Liver (tissue), 9 donors: ENCODE data around the gene UIMC1. TPM values are rescaled to one million over a fixed set of nuclear protein-coding genes. Genes with fewer than 3 reads are reported as not detected.

Experiments
- DNase-seq: peaks from one replicate; pipeline ENCODE4 v3.0.0-alpha.2; 2017; ENCODE audit warnings: low spot score
- H3K27ac ChIP-seq, 2 donors: one replicate each; pipeline ENCODE4 v1.7.0; 2013; ENCODE audit warnings: inconsistent platforms in 2 of 2, low read length in 2 of 2, control low read depth in 1 of 2, low read depth in 1 of 2, mild to moderate bottlenecking in 1 of 2
- H3K27me3 ChIP-seq, 4 donors: one replicate each; pipeline versions ENCODE4 v1.6.1 to v1.7.0; 2013; ENCODE audit warnings: low read length in 3 of 4, inconsistent platforms in 1 of 4, mild to moderate bottlenecking in 1 of 4, moderate library complexity in 1 of 4; ENCODE audit not compliant: control insufficient read depth in 4 of 4, insufficient read depth in 4 of 4
- H3K36me3 ChIP-seq, 4 donors: one replicate each; pipeline versions ENCODE4 v1.6.1 to v1.7.0; 2013; ENCODE audit warnings: low read length in 3 of 4, mild to moderate bottlenecking in 3 of 4, low read depth in 1 of 4, moderate library complexity in 1 of 4; ENCODE audit not compliant: control insufficient read depth in 4 of 4, insufficient read depth in 3 of 4
- H3K4me1 ChIP-seq, 4 donors: one replicate each; pipeline versions ENCODE4 v1.6.1 to v1.7.0; 2013; ENCODE audit warnings: low read length in 3 of 4, mild to moderate bottlenecking in 3 of 4, moderate library complexity in 1 of 4; ENCODE audit not compliant: control insufficient read depth in 4 of 4, insufficient read depth in 4 of 4
- H3K4me3 ChIP-seq, 3 donors: one replicate each; pipeline versions ENCODE4 v1.6.1 to v1.7.0; 2013; ENCODE audit warnings: low read length in 3 of 3, control low read depth in 1 of 3, low read depth in 1 of 3, mild to moderate bottlenecking in 1 of 3
- H3K9ac ChIP-seq, 2 donors: one replicate each; pipeline ENCODE4 v1.7.0; 2013; ENCODE audit warnings: low read length in 2 of 2, mild to moderate bottlenecking in 2 of 2, moderate library complexity in 2 of 2, control low read depth in 1 of 2, low read depth in 1 of 2
- H3K9me3 ChIP-seq, 4 donors: one replicate each; pipeline versions ENCODE4 v1.6.1 to v1.7.0; 2013; ENCODE audit warnings: low read length in 3 of 4; ENCODE audit not compliant: control insufficient read depth in 4 of 4
- EGR1 ChIP-seq, 2 donors: IDR thresholded peaks; 2 replicates each; pipeline ENCODE4 v1.6.1; 2016 to 2018; ENCODE audit warnings: antibody characterized with exemption in 2 of 2, low read depth in 2 of 2
- FOXA1 ChIP-seq: IDR thresholded peaks from 2 replicates; pipeline ENCODE4 v1.6.1; 2016; ENCODE audit warnings: antibody characterized with exemption
- FOXA2 ChIP-seq: IDR thresholded peaks from 2 replicates; pipeline ENCODE4 v1.6.1; 2016; ENCODE audit warnings: antibody characterized with exemption
- GABPA ChIP-seq, 2 donors: IDR thresholded peaks in 1 of 2; conservative IDR thresholded peaks in 1 of 2; 2 replicates each; pipeline ENCODE4 v1.6.1; 2016; ENCODE audit warnings: antibody characterized with exemption in 2 of 2, mild to moderate bottlenecking in 1 of 2, moderate library complexity in 1 of 2
- HNF4A ChIP-seq, 2 donors: conservative IDR thresholded peaks; 2 replicates each; pipeline ENCODE4 v1.6.1; 2016; ENCODE audit warnings: antibody characterized with exemption in 2 of 2, mild to moderate bottlenecking in 2 of 2
- HNF4G ChIP-seq: IDR thresholded peaks from 2 replicates; pipeline ENCODE4 v1.6.1; 2016; ENCODE audit warnings: antibody characterized with exemption
- JUND ChIP-seq, 2 donors: IDR thresholded peaks; 2 replicates each; pipeline ENCODE4 v1.6.1; 2016; ENCODE audit warnings: antibody characterized with exemption in 2 of 2
- NR2F2 ChIP-seq: IDR thresholded peaks from 2 replicates; pipeline ENCODE4 v1.6.1; 2016; ENCODE audit warnings: antibody characterized with exemption
- RAD21 ChIP-seq, 2 donors: IDR thresholded peaks; 2 replicates each; pipeline ENCODE4 v1.6.1; 2016; ENCODE audit warnings: antibody characterized with exemption in 2 of 2, mild to moderate bottlenecking in 2 of 2
- RXRA ChIP-seq, 2 donors: IDR thresholded peaks; 2 replicates each; pipeline ENCODE4 v1.6.1; 2017 to 2018; ENCODE audit warnings: antibody characterized with exemption in 2 of 2, mild to moderate bottlenecking in 1 of 2
- SP1 ChIP-seq: IDR thresholded peaks from 2 replicates; pipeline ENCODE4 v1.6.1; 2018; ENCODE audit warnings: antibody characterized with exemption, mild to moderate bottlenecking
- TAF1 ChIP-seq: conservative IDR thresholded peaks from 2 replicates; pipeline ENCODE4 v1.6.1; 2016; ENCODE audit warnings: antibody characterized with exemption, mild to moderate bottlenecking
- YY1 ChIP-seq: IDR thresholded peaks from 2 replicates; pipeline ENCODE4 v1.6.1; 2016; ENCODE audit warnings: antibody characterized with exemption, mild to moderate bottlenecking
- ZBTB33 ChIP-seq: IDR thresholded peaks from 2 replicates; pipeline ENCODE4 v1.6.1; 2016; ENCODE audit warnings: antibody characterized with exemption
- WGBS: extraction: QIAGEN DNeasy Blood & Tissue Kit; methylation state at CpG from one replicate; pipeline ENCODE4 v1.1.7; 2013; 5-methylcytosine and 5-hydroxymethylcytosine counted together
- polyA plus RNA-seq, 2 donors: library from polyadenylated mRNA; stranded (reverse) in 1 of 2; unstranded in 1 of 2; fragments of 200-250 nt in 1 of 2; fragments of >200 nt in 1 of 2; fragmentation: Nextera tagmentation in 1 of 2; extraction: Ambion mirVana in 1 of 2; gene quantifications; one replicate each; pipeline versions ENCODE4 v1.2.1 to v1.2.3, GENCODE V29; 2013 to 2015
- total RNA-seq, 2 donors: library from RNA; depleted of rRNA; stranded (reverse); fragments of >200 nt; gene quantifications; one replicate each; pipeline ENCODE4 v1.2.3, GENCODE V29; 2014
- TF ChIP-seq, protein P1 (sequence below): IDR thresholded peaks from 2 replicates; pipeline ENCODE4 v1.6.1; 2016; ENCODE audit warnings: antibody characterized with exemption, mild to moderate bottlenecking
- TF ChIP-seq, protein P2 (sequence below): IDR thresholded peaks from 2 replicates; pipeline ENCODE4 v1.6.1; 2016; ENCODE audit warnings: antibody characterized with exemption
- donor health status: healthy.
- donor health status: healthy.
- donor health status: healthy.
- donor health status: healthy.
- donor health status: healthy.

Gene UIMC1
- total and polyA plus RNA-seq, 4 donors, result 5.9 to 26.0 (median 11.7) TPM

DNA sequence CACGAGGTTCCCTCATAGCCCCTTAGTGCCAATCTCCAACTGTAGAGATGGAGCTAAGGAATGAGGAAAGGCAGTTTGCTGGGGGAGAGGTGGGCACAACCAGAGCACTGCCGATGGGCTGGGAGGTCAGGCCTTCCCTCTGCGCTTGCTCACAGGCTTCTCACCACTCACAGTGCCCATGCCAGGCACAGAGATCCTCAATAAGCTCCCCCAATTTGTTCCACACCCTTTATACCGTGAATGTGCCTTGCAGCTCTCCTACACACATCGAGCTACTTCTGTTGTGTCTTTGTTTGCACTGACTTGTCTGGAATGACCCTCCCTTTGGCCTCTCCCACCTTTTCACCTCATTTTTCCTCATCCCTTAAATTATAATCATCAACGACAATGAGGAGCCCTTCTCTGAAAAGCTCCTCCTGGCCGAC, 105.8 kb downstream of the UIMC1 start (continued):
- TF ChIP-seq GABPA (IDR thresholded peaks at IDR 0.05 in 1 of 2, conservative IDR thresholded peaks at IDR 0.05 in 1 of 2) (no peak), ZBTB33 (no peak), HNF4A (conservative IDR thresholded peaks at IDR 0.05) (no peak), FOXA1 (no peak), TAF1 (no peak), NR2F2 (no peak), EGR1 (IDR thresholded peaks at IDR 0.05; ENCODE audit: low read depth in 2 of 2) (no peak), YY1 (no peak), FOXA2 (no peak)

GRCh38 chr5:176899946-176900779, 106.4 kb downstream of the UIMC1 start:
- WGBS, result 90% methylated on average over 4 of the region's 4 CpGs
- DNase-seq, result peak; percentile 32
- H3K27ac ChIP-seq, result no peak overlapping the region
- no peak overlapping the region for H3K4me3 ChIP-seq
- H3K4me1 ChIP-seq, result no peaks in the 10 kb centered on the region
- H3K27me3 ChIP-seq, result no peaks in the 10 kb centered on the region
- TF ChIP-seq FOXA1, result no peak
- no peak for TF ChIP-seq JUND (IDR thresholded peaks at IDR 0.05)
- no peak for TF ChIP-seq HNF4G
- TF ChIP-seq, protein P1, sequence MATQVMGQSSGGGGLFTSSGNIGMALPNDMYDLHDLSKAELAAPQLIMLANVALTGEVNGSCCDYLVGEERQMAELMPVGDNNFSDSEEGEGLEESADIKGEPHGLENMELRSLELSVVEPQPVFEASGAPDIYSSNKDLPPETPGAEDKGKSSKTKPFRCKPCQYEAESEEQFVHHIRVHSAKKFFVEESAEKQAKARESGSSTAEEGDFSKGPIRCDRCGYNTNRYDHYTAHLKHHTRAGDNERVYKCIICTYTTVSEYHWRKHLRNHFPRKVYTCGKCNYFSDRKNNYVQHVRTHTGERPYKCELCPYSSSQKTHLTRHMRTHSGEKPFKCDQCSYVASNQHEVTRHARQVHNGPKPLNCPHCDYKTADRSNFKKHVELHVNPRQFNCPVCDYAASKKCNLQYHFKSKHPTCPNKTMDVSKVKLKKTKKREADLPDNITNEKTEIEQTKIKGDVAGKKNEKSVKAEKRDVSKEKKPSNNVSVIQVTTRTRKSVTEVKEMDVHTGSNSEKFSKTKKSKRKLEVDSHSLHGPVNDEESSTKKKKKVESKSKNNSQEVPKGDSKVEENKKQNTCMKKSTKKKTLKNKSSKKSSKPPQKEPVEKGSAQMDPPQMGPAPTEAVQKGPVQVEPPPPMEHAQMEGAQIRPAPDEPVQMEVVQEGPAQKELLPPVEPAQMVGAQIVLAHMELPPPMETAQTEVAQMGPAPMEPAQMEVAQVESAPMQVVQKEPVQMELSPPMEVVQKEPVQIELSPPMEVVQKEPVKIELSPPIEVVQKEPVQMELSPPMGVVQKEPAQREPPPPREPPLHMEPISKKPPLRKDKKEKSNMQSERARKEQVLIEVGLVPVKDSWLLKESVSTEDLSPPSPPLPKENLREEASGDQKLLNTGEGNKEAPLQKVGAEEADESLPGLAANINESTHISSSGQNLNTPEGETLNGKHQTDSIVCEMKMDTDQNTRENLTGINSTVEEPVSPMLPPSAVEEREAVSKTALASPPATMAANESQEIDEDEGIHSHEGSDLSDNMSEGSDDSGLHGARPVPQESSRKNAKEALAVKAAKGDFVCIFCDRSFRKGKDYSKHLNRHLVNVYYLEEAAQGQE, result no peak
- no peak for TF ChIP-seq EGR1 (IDR thresholded peaks at IDR 0.05; ENCODE audit: low read depth in 2 of 2)
- TF ChIP-seq, protein P2, sequence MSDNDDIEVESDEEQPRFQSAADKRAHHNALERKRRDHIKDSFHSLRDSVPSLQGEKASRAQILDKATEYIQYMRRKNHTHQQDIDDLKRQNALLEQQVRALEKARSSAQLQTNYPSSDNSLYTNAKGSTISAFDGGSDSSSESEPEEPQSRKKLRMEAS, result no peak
- TF ChIP-seq RXRA (IDR thresholded peaks at IDR 0.05), result no peak
- no peak for TF ChIP-seq GABPA (IDR thresholded peaks at IDR 0.05 in 1 of 2, conservative IDR thresholded peaks at IDR 0.05 in 1 of 2)
- TF ChIP-seq HNF4A (conservative IDR thresholded peaks at IDR 0.05), result no peak
- TF ChIP-seq SP1, result no peak
- no peak for TF ChIP-seq FOXA2
- TF ChIP-seq RAD21 (IDR thresholded peaks at IDR 0.05), result no peak
- peaks cover 4 to 21% (median 18%) of the 10 kb centered on the region in 4 donors for H3K36me3 ChIP-seq
- H3K9me3 ChIP-seq, result no peaks in the 10 kb centered on the region
- no peak overlapping the region for H3K9ac ChIP-seq
